ES-I3 (cell line): ENCODE data around the gene RARG.

Source experiments
- H3K36me3 ChIP-seq: 2 replicates; pipeline ENCODE4 v1.6.1; 2013; ENCODE audit warnings: mild to moderate bottlenecking, low read length, control low read depth, moderate library complexity; ENCODE audit not compliant: insufficient read depth
- H3K4me1 ChIP-seq: 2 replicates; pipeline ENCODE4 v1.6.1; 2013; ENCODE audit warnings: mild to moderate bottlenecking, control low read depth, low read length; ENCODE audit not compliant: insufficient read depth
- H3K9ac ChIP-seq: 2 replicates; pipeline ENCODE4 v1.6.1; 2013; ENCODE audit warnings: low read depth, mild to moderate bottlenecking, low read length, moderate library complexity
- H3K9me3 ChIP-seq: 2 replicates; pipeline ENCODE4 v1.6.1; 2013; ENCODE audit warnings: mild to moderate bottlenecking, low read length, moderate library complexity; ENCODE audit not compliant: control insufficient read depth, insufficient read depth

RARG gene

DNA sequence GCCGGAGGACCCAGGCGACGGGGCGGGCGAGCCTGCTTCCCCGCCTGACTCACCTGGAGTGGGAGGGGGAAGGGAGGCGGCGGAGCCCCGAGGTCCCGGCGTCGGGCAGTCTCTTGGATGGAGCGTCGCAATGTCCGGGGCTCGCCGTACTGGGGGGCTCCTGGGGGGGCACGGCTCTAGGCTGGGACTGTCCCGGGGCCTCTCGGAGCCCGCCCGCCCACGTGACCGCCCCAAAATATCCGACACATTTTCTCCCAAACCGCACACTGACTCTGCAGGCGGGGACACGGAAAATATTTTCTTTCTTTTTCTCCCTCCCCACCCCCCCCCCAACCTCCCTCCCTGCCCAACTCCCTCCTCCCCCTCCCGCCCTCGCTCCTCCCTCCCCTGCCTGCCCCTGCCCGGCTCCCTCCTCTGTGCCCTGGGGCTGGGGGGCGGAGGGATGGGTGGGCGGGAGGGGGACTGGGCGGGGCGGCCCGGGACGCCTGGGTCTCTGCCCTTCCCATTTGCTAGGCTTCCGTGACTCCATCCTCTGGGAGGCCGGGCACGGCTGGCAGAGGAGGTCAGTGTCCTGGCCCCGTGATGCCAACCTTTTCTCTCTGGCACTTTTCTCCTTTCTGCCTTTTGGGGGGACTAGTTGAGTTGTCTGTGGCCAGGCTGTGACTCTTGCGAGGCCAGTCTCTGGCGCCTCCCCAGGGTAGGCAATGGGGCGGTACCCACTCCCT is at the start of gene RARG:
RARG (minus strand) TSS at position 289 of the 725 bp plus-strand sequence. CDS start 4,664 bp downstream, outside the sequence.
- Histone ChIP-seq H3K36me3 (no peaks in the 10 kb centered on the region), H3K4me1 (peaks cover 24% of the 10 kb centered on the region), H3K9ac (peak within 1 kb of the TSS; percentile 52), H3K9me3 (no peaks in the 10 kb centered on the region)

- H3K9ac ChIP-seq: no peak overlapping the region
- peaks cover 32% of the 10 kb centered on the region for H3K36me3 ChIP-seq
- no peaks in the 10 kb centered on the region for H3K4me1 ChIP-seq
- H3K9me3 ChIP-seq: no peaks in the 10 kb centered on the region
These were observed 48.0 kb upstream of the RARG start for GRCh38 chr12:53279888-53280498.

- no peak overlapping the region for H3K9ac ChIP-seq
- H3K4me1 ChIP-seq: no peaks in the 10 kb centered on the region
- peaks cover 32% of the 10 kb centered on the region for H3K36me3 ChIP-seq
- no peaks in the 10 kb centered on the region for H3K9me3 ChIP-seq
These were observed 47.4 kb upstream of the RARG start for GRCh38 chr12:53279283-53279869.

GRCh38 chr12:53277981-53278380 is 46.0 kb upstream of the RARG start:
- Histone ChIP-seq H3K9ac (no peak overlapping the region), H3K36me3 (peaks cover 21% of the 10 kb centered on the region), H3K4me1 (no peaks in the 10 kb centered on the region), H3K9me3 (no peaks in the 10 kb centered on the region)

DNA sequence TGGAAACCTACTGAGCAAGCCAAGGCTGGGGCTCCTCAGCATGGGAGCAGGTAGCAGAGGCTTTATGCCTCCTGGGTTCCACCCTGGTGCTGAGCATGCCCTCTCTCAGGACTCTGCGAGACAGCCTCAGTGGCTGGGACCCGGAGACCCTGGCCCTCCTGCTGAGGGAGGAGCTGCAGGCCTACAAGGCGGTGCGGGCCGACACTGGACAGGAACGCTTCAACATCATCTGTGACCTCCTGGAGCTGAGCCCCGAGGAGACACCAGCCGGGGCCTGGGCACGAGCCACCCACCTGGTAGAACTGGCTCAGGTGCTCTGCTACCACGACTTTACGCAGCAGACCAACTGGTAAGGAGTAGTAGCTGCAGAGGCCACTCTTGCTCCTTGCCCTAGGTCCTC is 44.5 kb upstream of the RARG start:
- Histone ChIP-seq H3K4me1 (no peaks in the 10 kb centered on the region), H3K9ac (no peak overlapping the region), H3K9me3 (no peaks in the 10 kb centered on the region), H3K36me3 (peaks cover 13% of the 10 kb centered on the region)

DNA sequence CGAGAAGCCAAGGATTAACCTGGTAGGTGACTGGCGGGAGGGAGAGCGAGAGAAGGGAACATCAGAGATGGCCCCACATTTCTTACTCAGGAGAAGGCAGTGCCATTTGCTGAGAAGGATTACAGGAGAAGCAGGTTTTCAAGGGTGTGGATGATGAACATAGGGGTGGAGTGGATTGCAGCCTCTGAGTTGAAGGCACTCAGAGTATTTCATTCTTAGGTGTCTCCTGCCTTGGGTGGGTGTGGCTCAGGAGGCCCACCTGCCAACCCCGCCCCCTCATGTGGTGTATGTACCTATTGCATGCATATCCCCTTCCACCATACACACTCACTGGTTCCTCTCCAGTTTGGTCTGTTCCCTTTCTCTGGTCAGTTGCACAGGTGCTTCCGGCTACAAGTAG is 42.4 kb upstream of the RARG start:
- peaks cover 10% of the 10 kb centered on the region for H3K36me3 ChIP-seq
- H3K4me1 ChIP-seq: no peaks in the 10 kb centered on the region
- H3K9me3 ChIP-seq: no peaks in the 10 kb centered on the region
- no peak overlapping the region for H3K9ac ChIP-seq

- Histone ChIP-seq H3K4me1 (no peaks in the 10 kb centered on the region), H3K9ac (peak overlapping the region; percentile 70), H3K9me3 (no peaks in the 10 kb centered on the region)
These were observed 36.9 kb upstream of the RARG start for GRCh38 chr12:53268630-53269562.

GRCh38 chr12:53267999-53268629 is 36.1 kb upstream of the RARG start, which contains the start of gene ESPL1:
TSS of gene ESPL1 (plus strand) at chr12:53268299. CDS start at chr12:53268767, 468 bp downstream.
- no peaks in the 10 kb centered on the region for H3K4me1 ChIP-seq
- peaks cover 2% of the 10 kb centered on the region; the same call in 1 of the 2 replicates for H3K36me3 ChIP-seq
- peak within 1 kb of the TSS; percentile 70 for H3K9ac ChIP-seq
- H3K9me3 ChIP-seq: no peaks in the 10 kb centered on the region

More at GRCh38 chr12:53268630-53269562, 36.9 kb upstream of the RARG start:
- peaks cover 2% of the 10 kb centered on the region; the same call in 1 of the 2 replicates for H3K36me3 ChIP-seq

DNA sequence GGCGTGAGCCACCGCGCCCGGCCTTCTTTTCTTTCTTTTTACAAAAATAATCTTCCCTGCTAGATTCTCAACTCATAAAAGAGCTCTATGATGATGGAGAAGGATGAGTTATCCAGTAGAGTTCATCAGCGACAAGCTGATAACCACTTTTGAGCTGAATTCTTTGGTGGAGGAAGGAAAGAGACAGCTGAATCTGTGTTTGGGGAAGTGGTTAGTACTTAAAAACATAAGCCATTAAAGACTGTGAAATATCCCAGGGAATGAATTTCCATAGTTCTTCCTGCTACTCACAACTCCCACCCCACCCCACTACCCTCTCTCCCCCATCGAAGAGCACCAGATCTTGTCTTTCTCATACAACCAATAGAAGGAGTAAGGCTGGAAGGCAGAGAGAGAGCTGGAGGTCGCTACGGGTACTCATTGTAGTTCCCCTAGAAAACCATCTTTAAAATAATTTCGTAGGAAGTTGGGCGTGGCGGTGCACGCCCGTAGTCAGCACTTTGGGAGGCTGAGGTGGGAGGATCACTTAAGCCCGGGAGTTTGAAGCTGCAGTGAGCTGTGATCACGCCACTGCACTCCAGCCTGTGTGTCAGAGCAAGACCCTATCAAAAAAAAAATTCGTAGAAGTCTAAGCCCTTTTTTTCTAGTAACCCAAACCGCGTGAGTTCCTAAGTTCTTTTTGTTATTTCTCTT is 35.4 kb upstream of the RARG start:
- no peaks in the 10 kb centered on the region for H3K4me1 ChIP-seq
- no peaks in the 10 kb centered on the region for H3K9me3 ChIP-seq
- no peaks in the 10 kb centered on the region for H3K36me3 ChIP-seq
- H3K9ac ChIP-seq: peak overlapping the region; percentile 70

DNA sequence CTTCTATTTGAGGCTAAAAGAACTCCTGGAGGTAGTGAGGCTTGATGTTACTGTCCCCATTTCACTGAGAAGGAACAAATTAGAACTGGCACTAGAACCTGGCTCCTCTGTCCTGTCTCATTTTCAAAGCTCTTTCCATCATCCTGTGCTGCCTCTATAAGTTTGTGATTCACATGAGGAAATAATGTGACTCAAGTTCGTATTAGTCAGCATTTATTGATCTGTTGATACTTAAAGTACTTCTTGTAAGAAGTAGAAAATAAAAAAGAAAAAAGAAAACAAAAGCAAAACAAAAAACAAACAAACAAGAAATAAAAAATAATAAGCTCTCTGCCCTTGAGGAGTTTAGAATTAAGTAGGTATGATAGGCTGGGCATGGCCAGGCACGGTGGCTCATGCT is 33.8 kb upstream of the RARG start:
- Histone ChIP-seq H3K4me1 (no peaks in the 10 kb centered on the region), H3K36me3 (no peaks in the 10 kb centered on the region)

DNA sequence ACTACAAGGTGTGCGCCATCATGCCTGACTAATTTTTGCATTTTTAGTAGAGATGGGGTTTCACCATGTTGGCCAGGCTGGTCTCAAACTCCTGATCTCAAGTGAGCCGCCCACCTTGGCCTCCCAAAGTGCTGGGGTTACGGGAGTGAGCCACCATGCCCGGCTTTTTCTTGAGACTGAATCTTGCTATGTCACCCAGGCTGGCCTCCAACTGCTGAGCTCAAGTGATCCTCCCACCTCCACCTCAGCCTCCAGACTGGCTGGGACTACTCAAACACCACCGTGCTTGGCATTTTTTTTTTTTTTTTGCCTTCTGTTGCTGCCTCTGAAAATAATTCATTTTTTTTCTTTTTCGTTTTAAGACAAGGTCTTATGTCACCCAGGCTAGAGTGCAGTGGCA is 27.9 kb upstream of the RARG start:
- Histone ChIP-seq H3K36me3 (no peaks in the 10 kb centered on the region), H3K9me3 (no peaks in the 10 kb centered on the region), H3K9ac (no peak overlapping the region), H3K4me1 (no peaks in the 10 kb centered on the region)

More for the DNA sequence above, 33.8 kb upstream of the RARG start:
- Histone ChIP-seq H3K9me3 (no peaks in the 10 kb centered on the region), H3K9ac (no peak overlapping the region)

DNA sequence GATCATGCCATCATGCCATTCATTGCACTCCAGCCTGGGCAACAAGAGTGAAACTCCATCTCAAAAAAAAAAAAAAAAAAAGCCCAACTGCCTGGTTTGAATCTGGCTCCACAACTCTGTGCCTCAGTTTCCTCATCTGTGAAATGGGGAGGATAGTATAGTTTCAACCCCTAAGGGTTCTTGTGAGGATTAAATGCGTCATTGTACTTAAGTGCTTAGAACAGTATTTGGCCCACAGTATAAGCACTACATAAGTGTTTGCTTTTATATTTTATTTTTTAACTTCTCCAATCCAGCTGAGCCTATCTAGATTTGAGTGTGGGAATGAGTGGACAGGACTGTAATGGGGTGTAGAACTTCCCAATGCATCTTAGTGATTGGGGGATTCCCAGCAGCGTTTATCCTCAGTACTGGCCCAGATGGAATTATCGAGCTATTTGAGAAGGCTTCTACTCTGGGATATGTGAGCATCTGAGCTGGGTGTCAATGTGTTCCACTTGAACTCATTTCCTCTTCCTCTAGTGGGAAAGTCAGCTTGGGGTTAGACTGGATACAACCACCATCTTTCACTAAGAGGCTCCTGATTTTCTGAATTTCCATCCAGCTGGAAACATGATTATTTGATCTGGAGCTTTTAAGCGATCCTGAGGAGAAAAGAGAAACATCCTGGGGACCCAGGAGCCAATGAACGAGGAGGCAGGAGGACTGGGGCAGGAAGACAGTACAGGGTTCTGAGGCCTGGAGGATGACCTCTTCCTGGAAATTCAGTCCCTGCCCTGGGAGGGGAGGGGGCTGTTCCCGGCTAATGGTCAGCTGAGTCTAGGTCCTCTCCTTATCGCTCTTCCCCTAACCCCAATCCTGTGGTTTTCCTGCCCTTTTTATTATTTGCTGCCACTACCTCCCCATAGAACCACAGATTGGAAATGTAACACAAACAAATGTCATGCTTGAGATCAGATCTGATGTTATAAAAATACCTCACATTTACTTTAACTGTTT is 26.8 kb upstream of the RARG start:
- Histone ChIP-seq H3K4me1 (no peaks in the 10 kb centered on the region), H3K9me3 (no peaks in the 10 kb centered on the region), H3K36me3 (no peaks in the 10 kb centered on the region), H3K9ac (no peak overlapping the region)
